Lower leg skin (tissue), 4 donors: Measurements from ENCODE around the gene IGSF21. TPM values are rescaled to one million over a fixed set of nuclear protein-coding genes. Genes with fewer than 3 reads are reported as not detected.

Experiments used
- DNase-seq, 2 donors: peaks; one replicate each; pipeline ENCODE4 v3.0.0-alpha.2; 2019; ENCODE audit warnings: low spot score in 2 of 2
- H3K4me3 ChIP-seq: fragments of 200-600 bp; sonication (generic); 2 replicates; pipeline ENCODE4 v1.5.1; 2017; ENCODE audit warnings: mild to moderate bottlenecking, low read depth; ENCODE audit not compliant: poor library complexity, severe bottlenecking
- CTCF ChIP-seq, 3 donors: fragments of 450-650 bp; IDR thresholded peaks; one replicate each; pipeline ENCODE4 v1.5.1; 2016; ENCODE audit warnings: antibody characterized with exemption in 3 of 3, mild to moderate bottlenecking in 3 of 3, moderate library complexity in 2 of 3
- POLR2A ChIP-seq, 2 donors: fragments of 450-650 bp; IDR thresholded peaks; one replicate each; pipeline ENCODE4 v1.6.1; 2016 to 2017; ENCODE audit warnings: antibody characterized with exemption in 2 of 2, mild to moderate bottlenecking in 1 of 2, moderate library complexity in 1 of 2
- WGBS, 2 donors: methylation state at CpG; one replicate each; pipeline ENCODE4 v1.1.5; 2018; 5-methylcytosine and 5-hydroxymethylcytosine counted together
- intact Hi-C: fragments of 100-400 bp; cut with DNase I; formaldehyde crosslinking; loops from one replicate; pipeline ENCODE4 v1.15.0; 2023; ENCODE audit warnings: low total_unique reads
- total RNA-seq, 4 donors: library from RNA; depleted of rRNA; stranded (reverse); fragments of >200 nt; gene quantifications; one replicate each; pipeline ENCODE4 v1.1.0, GENCODE V29; 2016

IGSF21 gene
- total RNA-seq, 4 donors from 2014 or later: 0.66 to 3.0 (median 1.3) TPM

- WGBS, 2 donors: 58 to 64% methylated on average over 4 of the region's 4 CpGs
- TF ChIP-seq CTCF (IDR thresholded peaks at IDR 0.05): no peak
- TF ChIP-seq POLR2A (IDR thresholded peaks at IDR 0.05): no peak
- no peak overlapping the region for H3K4me3 ChIP-seq
- intact Hi-C loops: no loop called here
- no peak for DNase-seq
Measured at GRCh38 chr1:18176619-18177018, 69.0 kb downstream of the IGSF21 start.

GRCh38 chr1:18178111-18178510, 70.5 kb downstream of the IGSF21 start:
- intact Hi-C loops: no loop called here
- DNase-seq: no peak
- H3K4me3 ChIP-seq: no peak overlapping the region
- TF ChIP-seq CTCF (IDR thresholded peaks at IDR 0.05) (no peak), POLR2A (IDR thresholded peaks at IDR 0.05) (no peak)
- WGBS, 2 donors: 27 to 30% methylated on average over 8 of the region's 8 CpGs

GRCh38 chr1:18179009-18179408, 71.4 kb downstream of the IGSF21 start:
- intact Hi-C loops: no loop called here
- no peak for TF ChIP-seq POLR2A (IDR thresholded peaks at IDR 0.05)
- no peak for TF ChIP-seq CTCF (IDR thresholded peaks at IDR 0.05)
- no peak overlapping the region for H3K4me3 ChIP-seq
- no peak for DNase-seq
- 44 to 48% methylated on average over 7 of the region's 7 CpGs for WGBS, 2 donors

- whole genome bisulfite sequencing, 2 donors: 39 to 43% methylated on average over 13 of the region's 13 CpGs
- no peak for TF ChIP-seq CTCF (IDR thresholded peaks at IDR 0.05)
- no peak for TF ChIP-seq POLR2A (IDR thresholded peaks at IDR 0.05)
- no peak for DNase-seq
- intact Hi-C loops: no loop called here
- H3K4me3 ChIP-seq: no peak overlapping the region
Measured at GRCh38 chr1:18182398-18183160, 75.0 kb downstream of the IGSF21 start.

GRCh38 chr1:18183533-18183932, 75.9 kb downstream of the IGSF21 start:
- no peak overlapping the region for H3K4me3 ChIP-seq
- TF ChIP-seq CTCF (IDR thresholded peaks at IDR 0.05) (no peak), POLR2A (IDR thresholded peaks at IDR 0.05) (no peak)
- intact Hi-C loops: no loop called here
- 58 to 75% methylated on average over 7 of the region's 7 CpGs for WGBS, 2 donors
- no peak for DNase-seq

GRCh38 chr1:18187054-18187453, 79.5 kb downstream of the IGSF21 start:
- TF ChIP-seq POLR2A (IDR thresholded peaks at IDR 0.05) (no peak), CTCF (IDR thresholded peaks at IDR 0.05) (no peak)
- intact Hi-C loops: no loop called here
- no peak overlapping the region for H3K4me3 ChIP-seq
- WGBS, 2 donors: 80 to 82% methylated on average over 5 of the region's 5 CpGs
- no peak for DNase-seq
